ENCODE data around the gene KRTAP10-11.
"Not testable (repeated sequence)": the region's sequence is repeated elsewhere in the genome, so short reads cannot be mapped to it uniquely, and the experiment has no call there.

KRTAP10-11 gene

GRCh38 chr21:44603109-44603875 is 42.9 kb upstream of the KRTAP10-11 start:
- no peak for TF ChIP-seq CTCF (conservative IDR thresholded peaks at IDR 0.05; ENCODE audit: low read length)
- DNase-seq (ENCODE audit: low read depth): no peak
- H3K4me3 ChIP-seq (ENCODE audit: low read length): no peak overlapping the region

- no peak for DNase-seq (ENCODE audit: low read depth)
- no peak overlapping the region for H3K4me3 ChIP-seq (ENCODE audit: low read length)
- TF ChIP-seq CTCF (conservative IDR thresholded peaks at IDR 0.05; ENCODE audit: low read length): no peak
Measured at GRCh38 chr21:44603911-44604310, 42.3 kb upstream of the KRTAP10-11 start.

GRCh38 chr21:44606495-44606894 is 39.7 kb upstream of the KRTAP10-11 start:
- DNase-seq (ENCODE audit: low read depth): no peak
- no peak for TF ChIP-seq CTCF (conservative IDR thresholded peaks at IDR 0.05; ENCODE audit: low read length)
- H3K4me3 ChIP-seq (ENCODE audit: low read length): no peak overlapping the region

GRCh38 chr21:44609193-44609592 is 37.0 kb upstream of the KRTAP10-11 start:
- DNase-seq (ENCODE audit: low read depth): no peak
- no peak overlapping the region for H3K4me3 ChIP-seq (ENCODE audit: low read length)
- TF ChIP-seq CTCF (conservative IDR thresholded peaks at IDR 0.05; ENCODE audit: low read length): no peak

GRCh38 chr21:44610157-44610843 is 35.9 kb upstream of the KRTAP10-11 start:
- DNase-seq (ENCODE audit: low read depth); H3K4me3 ChIP-seq (ENCODE audit: low read length): not testable (repeated sequence)

- no peak for DNase-seq (ENCODE audit: low read depth)
- H3K4me3 ChIP-seq (ENCODE audit: low read length): no peak overlapping the region
- no peak for TF ChIP-seq CTCF (conservative IDR thresholded peaks at IDR 0.05; ENCODE audit: low read length)
Measured at GRCh38 chr21:44611551-44611950, 34.7 kb upstream of the KRTAP10-11 start.

GRCh38 chr21:44612029-44612486 is 34.2 kb upstream of the KRTAP10-11 start, which contains the start of gene KRTAP10-8:
KRTAP10-8 (plus strand) TSS chr21:44612079; CDS start chr21:44612101, 22 bp downstream.
- DNase-seq (ENCODE audit: low read depth): no peak
- TF ChIP-seq CTCF (conservative IDR thresholded peaks at IDR 0.05; ENCODE audit: low read length): no peak
- H3K4me3 ChIP-seq (ENCODE audit: low read length): no peak within 1 kb of the TSS

All from AG10803 (cell line).